ENCODE measurements around the gene LRRC32. TPM values are rescaled to one million over a fixed set of nuclear protein-coding genes. Genes with fewer than 3 reads are reported as not detected.

The LRRC32 gene
- total and polyA plus RNA-seq, 10 of the 15 experiments (the other 5 are each of a cell fraction or from before 2014, with no cell fraction given), result 0.56 to 20.8 (median 7.4) TPM

DNA sequence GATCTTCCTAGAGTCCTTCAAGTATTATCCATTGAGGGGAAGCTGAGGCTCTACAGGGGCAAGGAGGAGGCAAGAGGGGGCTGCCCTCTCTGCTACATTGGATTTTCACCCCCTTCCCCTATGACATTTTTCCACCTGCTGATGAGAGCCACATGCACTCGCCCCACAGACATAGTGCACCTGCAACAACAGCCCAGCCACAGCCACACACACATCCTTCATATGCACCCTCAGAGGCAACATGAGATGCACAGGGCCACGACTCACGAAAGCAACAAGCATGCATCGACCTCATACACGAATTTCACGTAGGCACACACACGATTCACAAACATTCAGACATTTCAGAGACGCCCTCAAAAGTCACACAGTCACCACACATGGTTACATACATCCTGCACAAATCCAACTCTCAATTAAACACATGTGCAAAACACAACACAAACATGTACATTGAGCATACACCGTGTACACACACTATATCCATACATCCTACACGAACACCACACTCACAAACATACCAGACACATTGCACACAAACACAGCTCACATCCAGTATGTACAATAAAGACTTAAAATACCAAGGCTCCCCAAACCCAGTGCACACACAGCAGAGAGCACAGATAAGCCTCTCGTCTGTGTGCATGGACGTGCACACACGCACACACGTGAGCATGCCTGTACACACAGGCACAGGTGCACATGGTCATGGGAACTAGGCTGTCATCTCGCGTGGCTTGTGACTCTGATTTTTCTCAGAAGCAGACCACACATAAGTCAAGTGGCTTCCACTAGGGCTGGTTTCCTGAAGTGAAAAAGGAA is 6.3 kb upstream of the LRRC32 start:
- ChIA-PET CTCF (interaction anchor here (1.2 to 17.2 kb wide), 4 partner anchors 45 to 76 kb away, joined by 3 to 273 read pairs (median 3); no protein-coding TSS in a partner anchor), RAD21 (ENCODE audit: unreplicated experiment) (interaction anchor here (0.6 to 14.5 kb wide), 5 partner anchors 9 to 78 kb away, joined by 3 to 187 read pairs (median 31); no protein-coding TSS in a partner anchor), POLR2A (no interaction called here), SMC1A (ENCODE audit: uncharacterized antibody, unreplicated experiment) (interaction anchor here (0.9 to 5.5 kb wide), 10 partner anchors 9 to 78 kb away, joined by 3 to 76 read pairs (median 6); no protein-coding TSS in a partner anchor)
- in situ Hi-C loops (cut with MboI), result loop anchor here (10.0 kb wide), 1 partner anchor 442 kb away; no protein-coding TSS in a partner anchor
- Histone ChIP-seq H3K36me3 (ENCODE audit: control insufficient read depth in 2 of 2, insufficient read depth in 2 of 2, low read length in 1 of 2) (no peaks in the 10 kb centered on the region), H3K27ac (ENCODE audit: control insufficient read depth, insufficient read depth) (no peak overlapping the region), H3K4me3 (no peak overlapping the region), H3K4me1 (ENCODE audit: control insufficient read depth, insufficient read depth, low read length) (peaks cover 42% of the 10 kb centered on the region), H3K9me3 (replicated peaks; ENCODE audit: control insufficient read depth, insufficient read depth, low read length) (no peaks in the 10 kb centered on the region), H3K27me3 (replicated peaks in 1 of 2; ENCODE audit: control insufficient read depth in 2 of 2, insufficient read depth in 2 of 2, low read length in 1 of 2) (no peaks in the 10 kb centered on the region), H3K79me2 (ENCODE audit: control insufficient read depth, insufficient read depth, low read length) (no peaks in the 10 kb centered on the region), H4K20me1 (ENCODE audit: control insufficient read depth, insufficient read depth) (no peaks in the 10 kb centered on the region), H3K9ac (ENCODE audit: control insufficient read depth, insufficient read depth, low read length) (no peak overlapping the region), H3K4me2 (ENCODE audit: control insufficient read depth, insufficient read depth) (no peak overlapping the region), H2AFZ (ENCODE audit: control insufficient read depth, low read depth, low read length) (no peak overlapping the region)
- intact Hi-C loops (cut with micrococcal nuclease; ENCODE audit: unreplicated experiment), result loop anchor here (10.0 kb wide), 1 partner anchor 302 kb away; no protein-coding TSS in a partner anchor
- FAIRE-seq (no peak), DNase-seq (ENCODE audit: low read depth, low spot score) (no peak), ATAC-seq (no peak)
- TF ChIP-seq CEBPB (IDR thresholded peaks at IDR 0.05; ENCODE audit: borderline replicate concordance in 1 of 2, low read depth in 2 of 2, low read length in 2 of 2), result no peak
- TF ChIP-seq, protein P1, sequence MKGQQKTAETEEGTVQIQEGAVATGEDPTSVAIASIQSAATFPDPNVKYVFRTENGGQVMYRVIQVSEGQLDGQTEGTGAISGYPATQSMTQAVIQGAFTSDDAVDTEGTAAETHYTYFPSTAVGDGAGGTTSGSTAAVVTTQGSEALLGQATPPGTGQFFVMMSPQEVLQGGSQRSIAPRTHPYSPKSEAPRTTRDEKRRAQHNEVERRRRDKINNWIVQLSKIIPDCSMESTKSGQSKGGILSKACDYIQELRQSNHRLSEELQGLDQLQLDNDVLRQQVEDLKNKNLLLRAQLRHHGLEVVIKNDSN (IDR thresholded peaks at IDR 0.05; ENCODE audit: borderline replicate concordance, extremely low read length, insufficient read depth, low read depth, low read length), result peak; percentile 34
- TF ChIP-seq, protein P2, sequence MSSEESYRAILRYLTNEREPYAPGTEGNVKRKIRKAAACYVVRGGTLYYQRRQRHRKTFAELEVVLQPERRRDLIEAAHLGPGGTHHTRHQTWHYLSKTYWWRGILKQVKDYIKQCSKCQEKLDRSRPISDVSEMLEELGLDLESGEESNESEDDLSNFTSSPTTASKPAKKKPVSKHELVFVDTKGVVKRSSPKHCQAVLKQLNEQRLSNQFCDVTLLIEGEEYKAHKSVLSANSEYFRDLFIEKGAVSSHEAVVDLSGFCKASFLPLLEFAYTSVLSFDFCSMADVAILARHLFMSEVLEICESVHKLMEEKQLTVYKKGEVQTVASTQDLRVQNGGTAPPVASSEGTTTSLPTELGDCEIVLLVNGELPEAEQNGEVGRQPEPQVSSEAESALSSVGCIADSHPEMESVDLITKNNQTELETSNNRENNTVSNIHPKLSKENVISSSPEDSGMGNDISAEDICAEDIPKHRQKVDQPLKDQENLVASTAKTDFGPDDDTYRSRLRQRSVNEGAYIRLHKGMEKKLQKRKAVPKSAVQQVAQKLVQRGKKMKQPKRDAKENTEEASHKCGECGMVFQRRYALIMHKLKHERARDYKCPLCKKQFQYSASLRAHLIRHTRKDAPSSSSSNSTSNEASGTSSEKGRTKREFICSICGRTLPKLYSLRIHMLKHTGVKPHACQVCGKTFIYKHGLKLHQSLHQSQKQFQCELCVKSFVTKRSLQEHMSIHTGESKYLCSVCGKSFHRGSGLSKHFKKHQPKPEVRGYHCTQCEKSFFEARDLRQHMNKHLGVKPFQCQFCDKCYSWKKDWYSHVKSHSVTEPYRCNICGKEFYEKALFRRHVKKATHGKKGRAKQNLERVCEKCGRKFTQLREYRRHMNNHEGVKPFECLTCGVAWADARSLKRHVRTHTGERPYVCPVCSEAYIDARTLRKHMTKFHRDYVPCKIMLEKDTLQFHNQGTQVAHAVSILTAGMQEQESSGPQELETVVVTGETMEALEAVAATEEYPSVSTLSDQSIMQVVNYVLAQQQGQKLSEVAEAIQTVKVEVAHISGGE (CRISPR knock-in tag; IDR thresholded peaks at IDR 0.05), result no peak
- WGBS (ENCODE audit: insufficient coverage, insufficient replicate concordance, low lambda C conversion rate, missing lambda C conversion rate), result 39% methylated on average over 16 of the region's 16 CpGs
- no TSS peak for BruUV-seq (replicated peaks)
